Astrocyte (in vitro differentiated cells and primary cell): ENCODE results near the gene GLS. TPM values are rescaled to one million over a fixed set of nuclear protein-coding genes. Genes with fewer than 3 reads are reported as not detected.

ENCODE experiments used
- DNase-seq: peaks from one replicate; pipeline ENCODE4 v3.0.0-alpha.2; 2010; ENCODE audit warnings: low read depth
- FAIRE-seq: peaks from 2 replicates; lab custom pipeline; 2011; peaks lifted over from hg19 to GRCh38; lab: Jason Lieb, UNC
- H2AFZ ChIP-seq: 2 replicates; pipeline ENCODE4 v1.6.0; 2012; ENCODE audit warnings: low read depth, low read length, inconsistent platforms
- H3K27ac ChIP-seq: 2 replicates; pipeline ENCODE4 v1.5.1; 2011; ENCODE audit warnings: low read depth, low read length, inconsistent platforms
- H3K27me3 ChIP-seq: 2 replicates; pipeline ENCODE4 v1.6.0; 2011; ENCODE audit warnings: low read length, inconsistent platforms; ENCODE audit not compliant: insufficient read depth
- H3K36me3 ChIP-seq: 2 replicates; pipeline ENCODE4 v1.5.1; 2011; ENCODE audit warnings: low read length, inconsistent platforms; ENCODE audit not compliant: insufficient read depth
- H3K4me1 ChIP-seq: 2 replicates; pipeline ENCODE4 v1.5.1; 2011; ENCODE audit warnings: low read length, inconsistent platforms; ENCODE audit not compliant: insufficient read depth
- H3K4me2 ChIP-seq: 2 replicates; pipeline ENCODE4 v1.6.0; 2012; ENCODE audit warnings: low read length, inconsistent platforms
- H3K4me3 ChIP-seq: 2 replicates; pipeline ENCODE4 v1.5.1; 2011; ENCODE audit warnings: low read depth, mild to moderate bottlenecking, low read length, inconsistent platforms; ENCODE audit not compliant: insufficient read depth
- H3K79me2 ChIP-seq: 2 replicates; pipeline ENCODE4 v1.6.0; 2012; ENCODE audit warnings: mild to moderate bottlenecking, low read length, inconsistent platforms; ENCODE audit not compliant: insufficient read depth
- H3K9ac ChIP-seq: 2 replicates; pipeline ENCODE4 v1.6.0; 2012; ENCODE audit warnings: mild to moderate bottlenecking, low read length, inconsistent platforms
- H3K9me3 ChIP-seq: 2 replicates; pipeline ENCODE4 v1.5.1; 2012; ENCODE audit warnings: low read depth, mild to moderate bottlenecking, low read length, inconsistent platforms; ENCODE audit not compliant: insufficient read depth
- H4K20me1 ChIP-seq: 2 replicates; pipeline ENCODE4 v1.6.0; 2012; ENCODE audit warnings: low read length, inconsistent platforms; ENCODE audit not compliant: insufficient read depth
- H3K27ac Mint-ChIP-seq: one replicate; pipeline ENCODE4 v1.8.0; 2021; ENCODE audit warnings: mild to moderate bottlenecking, mixed read lengths; ENCODE audit not compliant: unreplicated experiment
- H3K27me3 Mint-ChIP-seq: one replicate; pipeline ENCODE4 v1.8.0; 2021; ENCODE audit warnings: low read depth, mixed read lengths; ENCODE audit not compliant: unreplicated experiment
- H3K36me3 Mint-ChIP-seq: one replicate; pipeline ENCODE4 v1.8.0; 2021; ENCODE audit warnings: low read depth, mixed read lengths; ENCODE audit not compliant: unreplicated experiment
- H3K4me1 Mint-ChIP-seq: one replicate; pipeline ENCODE4 v1.8.0; 2021; ENCODE audit warnings: low read depth, mixed read lengths; ENCODE audit not compliant: unreplicated experiment
- H3K4me3 Mint-ChIP-seq: one replicate; pipeline ENCODE4 v1.8.0; 2021; ENCODE audit warnings: mild to moderate bottlenecking, moderate library complexity, mixed read lengths; ENCODE audit not compliant: unreplicated experiment
- H3K9me3 Mint-ChIP-seq: one replicate; pipeline ENCODE4 v1.8.0; 2021; ENCODE audit warnings: mild to moderate bottlenecking, mixed read lengths; ENCODE audit not compliant: unreplicated experiment
- EZH2 ChIP-seq: IDR thresholded peaks from 2 replicates; pipeline ENCODE4 v1.6.1; 2012; ENCODE audit warnings: mild to moderate bottlenecking, low read length, inconsistent platforms; ENCODE audit not compliant: insufficient read depth
- total RNA-seq: library from RNA; stranded (reverse); gene quantifications from 2 replicates; pipeline ENCODE4 v1.2.1, GENCODE V29; 2021
- TF ChIP-seq, protein P1 (sequence below): IDR thresholded peaks from 2 replicates; pipeline ENCODE4 v1.5.1; 2011; ENCODE audit warnings: low read depth, mild to moderate bottlenecking, inconsistent platforms, low read length, moderate library complexity; ENCODE audit not compliant: insufficient read depth

Gene GLS
- total RNA-seq, 1 donor from 2014 or later: 189 TPM

DNA sequence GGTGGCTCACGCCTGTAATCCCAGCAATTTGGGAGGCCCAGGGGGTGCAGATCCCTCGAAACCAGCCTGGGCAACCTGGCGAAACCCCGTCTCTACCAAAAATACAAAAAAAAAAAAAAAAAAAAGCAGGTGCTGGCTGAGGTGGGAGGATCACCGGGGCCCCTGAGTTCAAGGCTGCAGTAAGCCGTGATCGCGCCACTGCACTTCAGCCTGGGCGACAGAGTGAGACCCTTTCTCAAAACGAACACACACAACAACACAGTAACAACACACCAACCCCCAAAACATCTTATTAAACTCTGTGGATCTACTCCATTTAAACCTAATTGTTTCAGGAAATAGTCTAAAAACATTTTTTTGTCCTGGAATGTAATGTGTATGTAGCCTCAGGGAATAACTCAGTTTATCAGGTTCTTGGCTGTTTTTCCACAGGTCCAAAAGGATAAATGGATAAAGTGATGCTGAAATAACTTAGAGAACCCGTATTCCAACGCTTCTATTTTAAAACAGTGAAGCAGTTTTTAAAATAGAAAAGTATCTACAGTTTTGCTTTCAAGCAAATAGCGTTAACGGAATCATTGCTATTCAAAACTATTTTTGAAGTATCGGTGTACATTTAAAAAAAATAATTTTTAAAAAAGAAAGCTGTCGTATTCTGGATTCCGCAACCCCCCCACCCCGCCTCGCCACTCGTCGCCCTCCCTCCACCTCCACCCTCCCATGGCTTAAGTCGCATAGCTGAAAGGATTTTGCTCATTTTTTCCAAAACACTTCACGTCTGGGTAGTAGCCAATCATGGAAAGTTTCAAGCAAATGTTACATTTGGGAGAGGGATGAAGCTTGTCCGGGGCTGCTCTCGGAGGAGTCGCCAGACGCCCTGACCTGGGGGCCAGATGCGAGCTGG is 895 bp upstream of the GLS start:
- Mint-ChIP-seq H3K4me3 (peak overlapping the region; percentile 96), H3K4me1 (peaks cover 7% of the 10 kb centered on the region), H3K27ac (peak overlapping the region; percentile 95), H3K36me3 (no peaks in the 10 kb centered on the region), H3K27me3 (no peaks in the 10 kb centered on the region), H3K9me3 (no peaks in the 10 kb centered on the region)
- DNase-seq: peak; percentile 51
- no peak for TF ChIP-seq EZH2
- TF ChIP-seq, protein P1, sequence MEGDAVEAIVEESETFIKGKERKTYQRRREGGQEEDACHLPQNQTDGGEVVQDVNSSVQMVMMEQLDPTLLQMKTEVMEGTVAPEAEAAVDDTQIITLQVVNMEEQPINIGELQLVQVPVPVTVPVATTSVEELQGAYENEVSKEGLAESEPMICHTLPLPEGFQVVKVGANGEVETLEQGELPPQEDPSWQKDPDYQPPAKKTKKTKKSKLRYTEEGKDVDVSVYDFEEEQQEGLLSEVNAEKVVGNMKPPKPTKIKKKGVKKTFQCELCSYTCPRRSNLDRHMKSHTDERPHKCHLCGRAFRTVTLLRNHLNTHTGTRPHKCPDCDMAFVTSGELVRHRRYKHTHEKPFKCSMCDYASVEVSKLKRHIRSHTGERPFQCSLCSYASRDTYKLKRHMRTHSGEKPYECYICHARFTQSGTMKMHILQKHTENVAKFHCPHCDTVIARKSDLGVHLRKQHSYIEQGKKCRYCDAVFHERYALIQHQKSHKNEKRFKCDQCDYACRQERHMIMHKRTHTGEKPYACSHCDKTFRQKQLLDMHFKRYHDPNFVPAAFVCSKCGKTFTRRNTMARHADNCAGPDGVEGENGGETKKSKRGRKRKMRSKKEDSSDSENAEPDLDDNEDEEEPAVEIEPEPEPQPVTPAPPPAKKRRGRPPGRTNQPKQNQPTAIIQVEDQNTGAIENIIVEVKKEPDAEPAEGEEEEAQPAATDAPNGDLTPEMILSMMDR: no peak
- Histone ChIP-seq H3K4me3 (peak overlapping the region; percentile 93), H3K79me2 (peaks cover 40% of the 10 kb centered on the region), H3K9ac (peak overlapping the region; percentile 82), H3K4me1 (peaks cover 8% of the 10 kb centered on the region), H4K20me1 (peaks cover 32% of the 10 kb centered on the region), H2AFZ (peak overlapping the region; percentile 84), H3K27me3 (no peaks in the 10 kb centered on the region), H3K27ac (peak overlapping the region; percentile 76), H3K4me2 (peak overlapping the region; percentile 91), H3K36me3 (peaks cover 7% of the 10 kb centered on the region), H3K9me3 (no peaks in the 10 kb centered on the region)
- peak; percentile 29 for FAIRE-seq

DNA sequence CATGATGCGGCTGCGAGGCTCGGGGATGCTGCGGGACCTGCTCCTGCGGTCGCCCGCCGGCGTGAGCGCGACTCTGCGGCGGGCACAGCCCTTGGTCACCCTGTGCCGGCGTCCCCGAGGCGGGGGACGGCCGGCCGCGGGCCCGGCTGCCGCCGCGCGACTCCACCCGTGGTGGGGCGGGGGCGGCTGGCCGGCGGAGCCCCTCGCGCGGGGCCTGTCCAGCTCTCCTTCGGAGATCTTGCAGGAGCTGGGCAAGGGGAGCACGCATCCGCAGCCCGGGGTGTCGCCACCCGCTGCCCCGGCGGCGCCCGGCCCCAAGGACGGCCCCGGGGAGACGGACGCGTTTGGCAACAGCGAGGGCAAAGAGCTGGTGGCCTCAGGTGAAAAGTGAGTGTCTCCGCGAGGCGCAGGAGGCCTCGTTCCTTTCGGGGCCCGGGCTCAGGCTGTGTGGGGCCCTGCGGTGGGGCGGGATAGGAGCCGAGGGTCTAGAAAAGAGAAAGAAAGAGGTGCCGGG is 520 bp downstream of the GLS start:
- no peaks in the 10 kb centered on the region for H3K9me3 ChIP-seq
- H3K27ac ChIP-seq: peak overlapping the region; percentile 83
- peak overlapping the region; percentile 90 for H3K9ac ChIP-seq
- Mint-ChIP-seq H3K36me3 (no peaks in the 10 kb centered on the region), H3K27me3 (no peaks in the 10 kb centered on the region), H3K4me1 (peaks cover 12% of the 10 kb centered on the region), H3K9me3 (no peaks in the 10 kb centered on the region), H3K4me3 (peak overlapping the region; percentile 96), H3K27ac (no peak overlapping the region)
- H2AFZ ChIP-seq: no peak overlapping the region
- H3K36me3 ChIP-seq: peaks cover 7% of the 10 kb centered on the region
- H3K79me2 ChIP-seq: peaks cover 54% of the 10 kb centered on the region
- no peak for FAIRE-seq
- H4K20me1 ChIP-seq: peaks cover 44% of the 10 kb centered on the region
- no peak for DNase-seq
- H3K4me1 ChIP-seq: peaks cover 8% of the 10 kb centered on the region
- no peaks in the 10 kb centered on the region for H3K27me3 ChIP-seq
- TF ChIP-seq, protein P1: no peak
- no peak for TF ChIP-seq EZH2
- H3K4me3 ChIP-seq: peak overlapping the region; percentile 93
- peak overlapping the region; percentile 91 for H3K4me2 ChIP-seq
